Right lung (tissue), 5 donors: ENCODE data around the gene EN2. TPM values are rescaled to one million over a fixed set of nuclear protein-coding genes. Genes with fewer than 3 reads are reported as not detected.

Source experiments
- DNase-seq, 2 donors: peaks; one replicate each; pipeline ENCODE4 v3.0.0-alpha.2; 2013
- polyA plus RNA-seq, 5 donors: library from polyadenylated mRNA; unstranded; fragments of 120-200 nt; gene quantifications; one replicate each; pipeline versions ENCODE4 v1.2.1 to v1.2.3, GENCODE V29; 2013; ENCODE audit warnings: inconsistent platforms in 1 of 5, low replicate concordance in 1 of 5; ENCODE audit not compliant: insufficient read length in 5 of 5, insufficient read depth in 1 of 5

Gene EN2
- polyA plus RNA-seq, 5 donors, result not detected

DNA sequence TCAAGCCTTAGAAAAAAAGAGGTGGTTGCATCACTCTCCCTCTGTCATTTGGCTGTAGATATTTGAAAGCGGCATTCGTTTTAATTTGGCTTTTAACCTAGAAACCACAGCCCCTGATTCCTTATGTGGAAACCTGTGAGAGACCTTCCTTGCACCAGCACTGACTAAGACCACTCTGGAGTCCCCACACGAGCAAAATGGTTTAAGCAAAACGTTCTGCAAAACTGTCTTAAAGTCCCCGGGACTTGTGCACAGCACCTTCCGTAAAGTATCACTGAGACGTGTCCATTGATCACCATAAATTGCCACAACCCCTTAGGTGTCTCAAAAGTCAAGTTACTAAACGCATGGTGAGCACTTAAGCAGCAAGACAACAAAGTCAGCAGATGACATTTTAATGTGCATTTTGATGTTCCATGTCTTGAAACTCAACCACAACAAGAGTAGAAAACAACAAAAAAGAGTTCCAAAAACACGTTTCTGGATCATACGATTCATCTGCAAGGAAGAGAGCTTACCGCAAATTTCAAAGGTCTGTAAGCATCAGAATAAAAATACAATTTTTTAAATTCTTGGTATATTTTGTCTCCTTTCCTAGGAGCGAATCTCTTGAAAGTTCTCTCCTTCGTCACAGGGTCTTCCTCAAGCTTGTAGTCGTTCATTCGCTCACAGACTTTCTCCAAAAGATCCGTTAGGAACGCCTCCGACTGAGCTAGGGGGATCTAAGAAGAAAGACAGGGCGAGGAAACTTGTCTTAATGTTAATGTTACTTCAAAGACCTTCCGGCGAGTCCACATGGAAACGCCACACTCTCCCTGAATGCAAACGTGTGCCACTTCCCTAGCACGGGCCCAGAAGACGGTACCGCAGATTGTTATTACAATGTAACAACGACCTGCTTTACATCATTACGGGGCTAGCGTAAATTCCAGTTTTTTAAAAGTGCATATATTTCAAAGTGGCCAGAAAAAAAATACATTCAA lies 50.7 kb downstream of the EN2 start:
- no peak for DNase-seq

DNA sequence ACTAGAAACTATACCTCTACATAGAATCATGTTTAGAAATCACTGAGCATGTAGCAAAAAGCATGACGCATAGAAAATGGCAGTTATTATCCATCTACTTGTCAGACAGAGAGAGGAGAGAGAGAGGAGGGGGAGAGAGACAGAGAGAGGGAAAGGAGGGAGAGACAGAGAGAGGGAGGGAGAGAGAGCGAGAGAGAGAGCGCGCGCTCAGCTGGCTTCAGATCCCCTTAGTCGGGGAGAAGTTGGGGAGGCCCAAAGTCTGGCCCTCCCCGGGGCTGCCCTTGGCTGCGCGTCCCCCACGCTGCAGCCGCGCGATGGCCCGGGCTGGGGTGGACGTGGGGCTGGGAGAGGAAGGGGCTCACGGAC lies 51.4 kb downstream of the EN2 start:
- no peak for DNase-seq

DNA sequence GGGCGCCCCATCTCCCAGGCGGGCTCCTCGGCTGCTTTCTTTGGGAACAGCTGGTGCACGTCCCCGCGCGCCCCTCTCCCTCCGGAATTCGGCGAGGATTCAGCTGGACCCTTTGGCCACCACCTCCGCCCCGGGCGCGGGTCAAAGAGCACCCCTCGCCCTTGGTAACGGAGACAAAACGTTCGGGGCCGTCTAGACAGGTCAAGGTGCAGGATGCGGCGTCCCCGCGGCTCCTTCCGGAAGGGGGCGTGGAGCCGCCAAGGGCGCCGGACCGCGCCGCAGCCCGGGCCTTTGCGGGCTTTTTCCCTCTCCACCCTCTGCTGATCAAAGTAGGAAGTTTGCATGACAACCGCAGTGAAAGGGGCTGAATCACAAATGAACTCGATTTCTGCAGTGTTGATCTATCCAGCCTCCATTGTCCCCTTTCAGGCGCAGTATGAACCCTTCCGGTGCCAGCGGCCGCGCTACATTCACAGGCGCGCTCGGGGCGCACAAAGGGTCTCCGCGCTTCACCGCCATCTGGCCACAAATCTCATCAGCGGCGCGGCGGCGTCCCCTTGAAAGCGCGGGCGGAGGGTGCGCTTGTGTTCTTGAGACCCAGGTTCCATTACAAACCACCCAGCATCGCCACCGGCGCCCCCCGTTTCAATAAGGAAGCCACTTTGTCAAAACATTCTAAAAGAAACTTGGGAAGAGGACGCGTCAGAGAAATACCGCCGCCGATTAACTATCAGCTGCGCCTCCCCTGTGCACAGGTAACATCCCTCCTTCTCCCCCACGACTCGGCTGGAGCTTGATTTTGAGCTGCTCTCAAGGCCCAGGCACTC lies 52.0 kb downstream of the EN2 start:
- no peak for DNase-seq

DNA sequence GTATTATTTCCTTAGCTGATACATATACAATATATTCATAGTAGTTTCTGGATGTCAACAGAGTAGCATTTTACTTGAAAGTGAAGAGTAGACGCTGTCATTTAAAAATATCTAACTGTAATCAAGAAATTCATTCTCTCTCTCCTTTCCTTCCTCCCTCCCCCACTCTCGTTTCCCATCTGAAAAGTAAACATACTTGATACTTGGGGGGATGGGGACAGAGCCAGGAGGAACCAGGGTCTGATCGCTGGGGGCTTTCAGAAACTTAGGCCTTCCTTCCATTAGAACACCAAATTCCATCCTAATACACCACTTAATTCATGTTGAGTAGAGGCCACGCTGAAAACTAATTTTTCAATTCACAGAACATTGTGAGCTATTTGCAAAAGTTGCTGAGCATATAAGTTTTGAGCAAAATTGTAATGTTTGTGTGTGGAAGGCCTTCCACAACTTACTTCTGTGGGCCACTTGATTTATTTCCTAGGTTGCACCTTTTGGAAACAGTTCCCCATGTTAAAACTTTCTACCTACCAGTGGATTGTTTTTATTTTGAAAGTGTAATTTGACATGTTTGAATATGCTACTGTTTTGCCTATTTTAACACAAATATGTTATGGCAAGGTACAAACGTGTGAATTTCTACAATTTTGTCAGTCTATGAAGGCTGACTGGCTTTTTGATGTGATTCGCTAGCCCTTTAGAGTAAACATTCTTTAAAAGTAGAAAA lies 53.2 kb downstream of the EN2 start:
- no peak for DNase-seq

DNA sequence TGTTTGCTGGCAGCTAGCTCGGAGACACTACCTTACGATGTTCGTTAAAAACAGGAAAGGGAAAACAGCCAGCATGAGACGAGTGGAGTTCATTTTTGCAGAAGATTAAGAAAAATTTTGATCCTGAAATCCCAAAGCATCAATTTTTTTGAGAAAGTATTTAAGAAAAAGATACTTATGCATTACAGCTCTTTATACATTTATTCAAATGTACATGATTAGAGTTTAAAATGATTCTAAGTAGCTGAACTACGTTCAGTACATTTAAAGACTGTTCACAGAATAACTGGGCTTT lies 53.7 kb downstream of the EN2 start:
- no peak for DNase-seq

DNA sequence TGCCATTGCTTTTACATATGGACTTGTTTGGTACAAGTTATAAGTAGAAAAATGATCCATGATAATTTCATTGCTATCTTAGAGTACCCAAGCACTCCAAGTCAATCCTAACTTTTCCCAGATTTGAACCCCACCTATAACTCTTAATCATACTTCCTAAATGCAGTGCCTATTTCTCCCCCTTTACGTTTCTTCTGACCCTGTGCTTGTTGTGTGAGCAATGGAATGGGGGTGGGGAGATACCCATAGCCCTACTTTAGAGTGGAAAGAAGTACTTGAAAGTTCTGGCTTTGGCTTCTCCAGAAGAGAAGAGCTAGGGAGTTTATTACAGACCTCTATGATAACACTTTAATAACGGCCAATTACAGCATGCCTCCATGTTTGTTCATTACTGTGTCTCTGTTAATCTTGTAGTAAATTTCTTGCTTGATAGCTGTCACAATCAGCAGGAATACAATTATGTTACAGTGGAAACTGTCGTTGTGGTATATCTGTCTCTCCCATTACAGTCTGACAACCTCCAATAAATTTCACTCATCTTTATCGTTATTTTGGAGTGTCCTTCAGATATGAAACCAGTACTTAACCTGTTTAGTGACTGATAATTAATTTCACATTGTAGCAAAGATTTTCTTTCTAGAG lies 54.4 kb downstream of the EN2 start:
- no peak for DNase-seq

DNA sequence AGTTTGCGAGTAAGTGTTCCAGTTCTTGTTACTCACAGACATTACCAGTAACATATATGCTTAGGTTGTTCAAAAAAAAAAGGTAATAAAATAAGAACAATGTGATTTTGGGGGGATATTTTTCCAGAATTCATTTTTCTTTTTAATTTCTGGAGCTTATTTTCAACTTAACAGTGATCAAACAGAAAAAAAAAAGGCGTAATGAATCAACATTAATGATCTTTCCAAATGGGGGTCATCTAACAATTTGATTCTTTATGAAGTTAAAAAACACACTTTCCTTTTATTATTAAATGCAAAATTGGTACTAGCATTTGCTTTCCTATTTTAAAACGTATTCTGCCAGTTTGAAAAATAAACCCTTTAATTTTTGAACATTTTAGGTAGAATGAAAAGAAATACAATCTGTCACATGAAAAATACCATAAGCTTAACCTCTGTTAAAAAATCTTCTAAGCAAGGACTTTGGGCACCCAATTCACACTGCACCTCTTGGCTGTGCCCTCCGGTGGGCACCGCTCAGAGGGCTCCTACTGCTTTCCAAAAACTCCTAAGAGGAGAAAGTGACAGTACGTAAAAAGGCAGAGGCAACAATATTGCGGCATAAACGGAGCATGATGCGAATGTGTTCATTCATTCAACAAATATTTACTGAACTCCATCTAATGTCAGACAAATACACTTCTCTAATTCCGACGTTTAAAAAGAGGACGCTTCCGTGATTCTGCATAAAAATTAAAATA lies 55.8 kb downstream of the EN2 start:
- DNase-seq, result no peak

- DNase-seq, result no peak
Observed at GRCh38 chr7:155514296-155514695, 56.4 kb downstream of the EN2 start.

Other genes with a start within 250 kb of the EN2 start
- 10 to 100 TPM; 12.9 to 26.6 (median 20.0) TPM for gene INSIG1, start 160.3 kb upstream of the EN2 start, polyA plus RNA-seq
- not detected for gene CNPY1, start 88.4 kb downstream of the EN2 start, polyA plus RNA-seq
- gene RBM33, start 186.5 kb downstream of the EN2 start, polyA plus RNA-seq, result 10 to 100 TPM; 33.9 to 55.5 (median 41.5) TPM